Sigmoid colon (tissue), 7 donors: ENCODE results near the gene CEBPB. TPM values are rescaled to one million over a fixed set of nuclear protein-coding genes. Genes with fewer than 3 reads are reported as not detected.
A peak's percentile ranks its signal among the peaks of the same experiment; 100 is the strongest.

ENCODE experiments used
- DNase-seq: peaks from one replicate; pipeline ENCODE4 v3.0.0-alpha.2; 2019
- H3K27ac ChIP-seq, 4 donors: fragments of 200-600 bp; sonication (generic); one replicate each; pipeline ENCODE4 v1.5.1; 2016 to 2019; ENCODE audit warnings: mild to moderate bottlenecking in 1 of 4
- H3K27me3 ChIP-seq, 3 donors: fragments of 200-600 bp; sonication (generic); one replicate each; pipeline ENCODE4 v1.5.1; 2019; ENCODE audit warnings: mild to moderate bottlenecking in 1 of 3
- H3K36me3 ChIP-seq, 4 donors: fragments of 200-600 bp; sonication (generic); one replicate each; pipeline ENCODE4 v1.5.1; 2016 to 2019
- H3K4me1 ChIP-seq, 4 donors: fragments of 200-600 bp; sonication (generic); one replicate each; pipeline ENCODE4 v1.5.1; 2017 to 2019
- H3K4me3 ChIP-seq, 4 donors: fragments of 200-600 bp; sonication (generic); one replicate each; pipeline ENCODE4 v1.5.1; 2017 to 2019; ENCODE audit warnings: mild to moderate bottlenecking in 2 of 4, moderate library complexity in 1 of 4
- H3K9me3 ChIP-seq, 4 donors: fragments of 200-600 bp in 3 of 4; sonication (generic) in 3 of 4; one replicate each; pipeline versions ENCODE4 v1.5.1 to v1.6.1; 2013 to 2019
- EP300 ChIP-seq, 4 donors: sonication (generic); formaldehyde crosslinking; IDR thresholded peaks; one replicate each; pipeline ENCODE4 v1.6.1; 2017; ENCODE audit warnings: antibody characterized with exemption in 4 of 4
- POLR2A ChIP-seq, 2 donors: fragments of 450-650 bp; IDR thresholded peaks; one replicate each; pipeline ENCODE4 v1.6.1; 2016; ENCODE audit warnings: antibody characterized with exemption in 2 of 2, mild to moderate bottlenecking in 2 of 2, moderate library complexity in 2 of 2
- POLR2AphosphoS5 ChIP-seq, 4 donors: sonication (generic); formaldehyde crosslinking; IDR thresholded peaks; one replicate each; pipeline ENCODE4 v1.6.1; 2017; ENCODE audit warnings: antibody characterized with exemption in 4 of 4
- WGBS, 2 donors: extraction: QIAGEN DNeasy Blood & Tissue Kit; methylation state at CpG; one replicate each; pipeline ENCODE4 v1.1.7; 2013; 5-methylcytosine and 5-hydroxymethylcytosine counted together
- intact Hi-C: fragments of 100-400 bp; cut with DNase I; formaldehyde crosslinking; loops from one replicate; pipeline ENCODE4 v1.15.1; 2023
- polyA plus RNA-seq, 3 donors: library from polyadenylated mRNA; stranded (reverse); fragments of 200-250 nt; gene quantifications; one replicate each; pipeline ENCODE4 v1.2.3, GENCODE V29; 2013
- total RNA-seq, 4 donors: library from RNA; depleted of rRNA; stranded (reverse); fragments of >200 nt; gene quantifications; one replicate each; pipeline ENCODE4 v1.1.0, GENCODE V29; 2016
- TF ChIP-seq, protein P1 (sequence below), 4 experiments: fragments of 450-650 bp in 3 of 4; fragments of 200-600 bp in 1 of 4; IDR thresholded peaks; one replicate each; pipeline ENCODE4 v1.5.1; 2016 to 2019; ENCODE audit warnings: antibody characterized with exemption in 4 of 4, mild to moderate bottlenecking in 3 of 4, moderate library complexity in 2 of 4
- donor health status: healthy with polysubstance abuse.
- donor health status: Bipolar disorder and iron deficiency.
- donor health status: healthy.

The CEBPB gene
- total and polyA plus RNA-seq, 7 donors, result 6.9 to 173 (median 53.2) TPM

DNA sequence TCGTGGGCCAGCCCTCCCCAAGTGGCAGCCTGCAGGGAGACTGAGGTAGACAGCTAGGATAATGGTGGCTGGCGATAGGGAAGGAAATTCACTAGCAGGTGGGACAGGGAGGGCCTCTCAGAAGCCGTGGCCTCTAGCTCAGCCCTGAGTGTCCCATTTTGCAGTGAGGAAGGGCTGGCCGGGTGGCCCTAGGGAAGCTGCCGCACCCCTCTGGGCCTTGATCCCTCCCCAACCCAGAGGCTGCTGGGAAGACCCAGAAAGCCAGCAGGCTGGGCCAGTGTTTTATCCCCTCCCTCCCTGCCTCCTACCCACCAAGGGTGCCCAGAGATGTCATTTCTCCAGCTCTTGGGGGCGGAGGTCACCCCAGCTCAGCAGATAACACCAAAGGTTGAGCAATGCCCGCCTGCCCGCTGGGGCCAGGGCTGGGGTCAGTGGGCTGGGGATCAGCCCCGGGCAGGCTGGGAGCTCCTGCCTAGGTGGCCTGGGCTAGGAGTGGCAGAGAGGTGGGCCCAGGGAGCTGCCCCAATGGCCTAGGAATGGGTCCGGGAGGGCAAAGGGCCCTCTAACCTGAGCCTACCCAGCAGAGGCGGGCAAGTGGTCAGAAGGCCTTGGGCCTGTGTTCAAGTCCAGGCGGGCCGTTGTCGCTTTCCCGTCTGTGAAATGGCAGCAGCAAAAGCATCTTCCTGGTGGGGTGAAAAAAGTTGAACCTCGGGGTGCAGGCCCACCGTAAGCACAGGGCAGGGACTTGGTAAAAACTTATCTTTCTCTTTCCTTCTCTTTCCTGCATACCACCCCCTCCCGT lies 1.6 kb upstream of the CEBPB start:
- intact Hi-C loops, result loop anchor here (5.0 kb wide), 1 partner anchor 553 kb away; no protein-coding TSS in a partner anchor
- Histone ChIP-seq H3K27me3 (no peaks in the 10 kb centered on the region), H3K4me3 (no peak overlapping the region), H3K36me3 (peaks cover 0 to 12% (median 4%) of the 10 kb centered on the region in 4 donors), H3K4me1 (peaks cover 0 to 32% (median 23%) of the 10 kb centered on the region in 4 donors), H3K27ac (peak overlapping the region; percentile 93 to 100 (median 98)), H3K9me3 (no peaks in the 10 kb centered on the region)
- 73 to 85% methylated on average over 18 of the region's 18 CpGs for WGBS, 2 donors
- TF ChIP-seq, protein P1, sequence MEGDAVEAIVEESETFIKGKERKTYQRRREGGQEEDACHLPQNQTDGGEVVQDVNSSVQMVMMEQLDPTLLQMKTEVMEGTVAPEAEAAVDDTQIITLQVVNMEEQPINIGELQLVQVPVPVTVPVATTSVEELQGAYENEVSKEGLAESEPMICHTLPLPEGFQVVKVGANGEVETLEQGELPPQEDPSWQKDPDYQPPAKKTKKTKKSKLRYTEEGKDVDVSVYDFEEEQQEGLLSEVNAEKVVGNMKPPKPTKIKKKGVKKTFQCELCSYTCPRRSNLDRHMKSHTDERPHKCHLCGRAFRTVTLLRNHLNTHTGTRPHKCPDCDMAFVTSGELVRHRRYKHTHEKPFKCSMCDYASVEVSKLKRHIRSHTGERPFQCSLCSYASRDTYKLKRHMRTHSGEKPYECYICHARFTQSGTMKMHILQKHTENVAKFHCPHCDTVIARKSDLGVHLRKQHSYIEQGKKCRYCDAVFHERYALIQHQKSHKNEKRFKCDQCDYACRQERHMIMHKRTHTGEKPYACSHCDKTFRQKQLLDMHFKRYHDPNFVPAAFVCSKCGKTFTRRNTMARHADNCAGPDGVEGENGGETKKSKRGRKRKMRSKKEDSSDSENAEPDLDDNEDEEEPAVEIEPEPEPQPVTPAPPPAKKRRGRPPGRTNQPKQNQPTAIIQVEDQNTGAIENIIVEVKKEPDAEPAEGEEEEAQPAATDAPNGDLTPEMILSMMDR (IDR thresholded peaks at IDR 0.05), result no peak
- no peak for TF ChIP-seq POLR2A (IDR thresholded peaks at IDR 0.05)
- TF ChIP-seq EP300 (IDR thresholded peaks at IDR 0.05), result no peak
- TF ChIP-seq POLR2AphosphoS5 (IDR thresholded peaks at IDR 0.05), result no peak
- DNase-seq, result no peak

DNA sequence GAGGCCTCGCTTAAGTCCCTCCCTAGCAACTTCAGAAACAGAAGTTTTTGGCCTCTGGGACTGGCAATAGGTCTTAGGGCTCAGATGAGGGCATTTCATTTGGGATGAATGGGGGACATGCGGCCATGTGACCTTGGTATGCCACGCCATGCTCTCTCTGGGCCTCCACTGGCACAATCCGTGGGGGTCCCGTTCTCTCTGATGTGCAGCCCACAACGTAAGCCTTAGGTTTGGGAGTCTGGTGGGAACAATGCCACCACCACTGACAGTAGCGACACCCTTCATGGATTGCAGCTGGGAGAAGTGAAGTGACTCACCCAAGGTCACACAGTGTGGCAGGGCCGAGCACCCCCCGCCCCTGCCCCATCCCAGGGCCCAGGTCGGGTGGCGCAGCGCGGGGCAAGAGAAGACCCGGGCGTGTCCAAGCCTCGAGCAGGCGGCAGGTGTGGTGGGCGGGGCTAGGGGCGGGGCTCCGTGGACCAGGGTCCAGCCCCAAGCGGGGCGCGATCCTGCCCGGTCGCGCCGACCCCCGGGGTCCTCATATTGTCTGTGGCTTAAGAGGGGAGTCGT lies 864 bp upstream of the CEBPB start:
- Histone ChIP-seq H3K9me3 (no peaks in the 10 kb centered on the region), H3K4me1 (peaks cover 0 to 39% (median 29%) of the 10 kb centered on the region in 4 donors), H3K4me3 (peak overlapping the region in 3 of 4 donors; percentile 79 to 91 (median 84)), H3K27me3 (no peaks in the 10 kb centered on the region), H3K36me3 (peaks cover 0 to 18% (median 6%) of the 10 kb centered on the region in 4 donors), H3K27ac (peak overlapping the region; percentile 93 to 100 (median 98))
- intact Hi-C loops, result loop anchor here (5.0 kb wide), 2 partner anchors 133 to 553 kb away; no protein-coding TSS in a partner anchor
- TF ChIP-seq EP300 (IDR thresholded peaks at IDR 0.05), result no peak
- TF ChIP-seq, protein P1 (IDR thresholded peaks at IDR 0.05), result no peak
- TF ChIP-seq POLR2A (IDR thresholded peaks at IDR 0.05), result no peak
- no peak for TF ChIP-seq POLR2AphosphoS5 (IDR thresholded peaks at IDR 0.05)
- DNase-seq, result no peak
- 14 to 44% methylated on average over 29 of the region's 29 CpGs for WGBS, 2 donors

DNA sequence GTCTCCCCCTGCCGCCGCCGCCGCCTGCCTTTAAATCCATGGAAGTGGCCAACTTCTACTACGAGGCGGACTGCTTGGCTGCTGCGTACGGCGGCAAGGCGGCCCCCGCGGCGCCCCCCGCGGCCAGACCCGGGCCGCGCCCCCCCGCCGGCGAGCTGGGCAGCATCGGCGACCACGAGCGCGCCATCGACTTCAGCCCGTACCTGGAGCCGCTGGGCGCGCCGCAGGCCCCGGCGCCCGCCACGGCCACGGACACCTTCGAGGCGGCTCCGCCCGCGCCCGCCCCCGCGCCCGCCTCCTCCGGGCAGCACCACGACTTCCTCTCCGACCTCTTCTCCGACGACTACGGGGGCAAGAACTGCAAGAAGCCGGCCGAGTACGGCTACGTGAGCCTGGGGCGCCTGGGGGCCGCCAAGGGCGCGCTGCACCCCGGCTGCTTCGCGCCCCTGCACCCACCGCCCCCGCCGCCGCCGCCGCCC lies 474 bp downstream of the CEBPB start:
- H3K36me3 ChIP-seq, result peaks cover 0 to 18% (median 6%) of the 10 kb centered on the region in 4 donors
- no peak for DNase-seq
- peak overlapping the region; percentile 79 to 91 (median 86) for H3K4me3 ChIP-seq
- H3K27ac ChIP-seq, result peak overlapping the region; percentile 93 to 100 (median 98)
- H3K27me3 ChIP-seq, result no peaks in the 10 kb centered on the region
- no peaks in the 10 kb centered on the region for H3K9me3 ChIP-seq
- peaks cover 0 to 43% (median 33%) of the 10 kb centered on the region in 4 donors for H3K4me1 ChIP-seq
- TF ChIP-seq, protein P1 (IDR thresholded peaks at IDR 0.05), result no peak
- no peak for TF ChIP-seq POLR2A (IDR thresholded peaks at IDR 0.05)
- no peak for TF ChIP-seq EP300 (IDR thresholded peaks at IDR 0.05)
- TF ChIP-seq POLR2AphosphoS5 (IDR thresholded peaks at IDR 0.05), result no peak
- WGBS, 2 donors, result 1% methylated on average over 69 of the region's 69 CpGs
- intact Hi-C loops, result loop anchor here (1.0 to 5.0 kb wide), 2 partner anchors 117 to 131 kb away; no protein-coding TSS in a partner anchor

DNA sequence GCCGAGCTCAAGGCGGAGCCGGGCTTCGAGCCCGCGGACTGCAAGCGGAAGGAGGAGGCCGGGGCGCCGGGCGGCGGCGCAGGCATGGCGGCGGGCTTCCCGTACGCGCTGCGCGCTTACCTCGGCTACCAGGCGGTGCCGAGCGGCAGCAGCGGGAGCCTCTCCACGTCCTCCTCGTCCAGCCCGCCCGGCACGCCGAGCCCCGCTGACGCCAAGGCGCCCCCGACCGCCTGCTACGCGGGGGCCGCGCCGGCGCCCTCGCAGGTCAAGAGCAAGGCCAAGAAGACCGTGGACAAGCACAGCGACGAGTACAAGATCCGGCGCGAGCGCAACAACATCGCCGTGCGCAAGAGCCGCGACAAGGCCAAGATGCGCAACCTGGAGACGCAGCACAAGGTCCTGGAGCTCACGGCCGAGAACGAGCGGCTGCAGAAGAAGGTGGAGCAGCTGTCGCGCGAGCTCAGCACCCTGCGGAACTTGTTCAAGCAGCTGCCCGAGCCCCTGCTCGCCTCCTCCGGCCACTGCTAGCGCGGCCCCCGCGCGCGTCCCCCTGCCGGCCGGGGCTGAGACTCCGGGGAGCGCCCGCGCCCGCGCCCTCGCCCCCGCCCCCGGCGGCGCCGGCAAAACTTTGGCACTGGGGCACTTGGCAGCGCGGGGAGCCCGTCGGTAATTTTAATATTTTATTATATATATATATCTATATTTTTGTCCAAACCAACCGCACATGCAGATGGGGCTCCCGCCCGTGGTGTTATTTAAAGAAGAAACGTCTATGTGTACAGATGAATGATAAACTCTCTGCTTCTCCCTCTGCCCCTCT lies 1.1 kb downstream of the CEBPB start:
- Histone ChIP-seq H3K9me3 (no peaks in the 10 kb centered on the region), H3K4me1 (peaks cover 0 to 43% (median 31%) of the 10 kb centered on the region in 4 donors), H3K36me3 (peaks cover 0 to 18% (median 6%) of the 10 kb centered on the region in 4 donors), H3K27me3 (no peaks in the 10 kb centered on the region), H3K27ac (peak overlapping the region; percentile 93 to 100 (median 98)), H3K4me3 (peak overlapping the region; percentile 79 to 91 (median 86))
- DNase-seq, result peak; percentile 76
- intact Hi-C loops, result loop anchor here (1.0 to 5.0 kb wide), 5 partner anchors 114 to 225 kb away; no protein-coding TSS in a partner anchor
- TF ChIP-seq POLR2A (IDR thresholded peaks at IDR 0.05) (peak in 1 of 2 donors; percentile 32), POLR2AphosphoS5 (IDR thresholded peaks at IDR 0.05) (peak; percentile 45 to 84 (median 51)), EP300 (IDR thresholded peaks at IDR 0.05) (no peak)
- TF ChIP-seq, protein P1 (IDR thresholded peaks at IDR 0.05), result peak in 3 of 4 experiments; percentile 18 to 67 (median 33)
- 0% methylated on average over 96 of the region's 96 CpGs for WGBS, 2 donors
